WI38 (cell line): Measurements from ENCODE around the gene DOCK1.

Source experiments
- H3K4me3 ChIP-seq: 2 replicates; pipeline ENCODE4 v1.5.1; 2011; ENCODE audit warnings: low read depth, mild to moderate bottlenecking, control low read depth, low read length
- TF ChIP-seq, protein P1 (sequence below): IDR thresholded peaks from 2 replicates; pipeline ENCODE4 v1.5.1; 2012; ENCODE audit warnings: low read depth, mild to moderate bottlenecking, control low read depth, low read length

DOCK1 gene

GRCh38 chr10:126955934-126956711, 50.9 kb downstream of the DOCK1 start:
- TF ChIP-seq, protein P1, sequence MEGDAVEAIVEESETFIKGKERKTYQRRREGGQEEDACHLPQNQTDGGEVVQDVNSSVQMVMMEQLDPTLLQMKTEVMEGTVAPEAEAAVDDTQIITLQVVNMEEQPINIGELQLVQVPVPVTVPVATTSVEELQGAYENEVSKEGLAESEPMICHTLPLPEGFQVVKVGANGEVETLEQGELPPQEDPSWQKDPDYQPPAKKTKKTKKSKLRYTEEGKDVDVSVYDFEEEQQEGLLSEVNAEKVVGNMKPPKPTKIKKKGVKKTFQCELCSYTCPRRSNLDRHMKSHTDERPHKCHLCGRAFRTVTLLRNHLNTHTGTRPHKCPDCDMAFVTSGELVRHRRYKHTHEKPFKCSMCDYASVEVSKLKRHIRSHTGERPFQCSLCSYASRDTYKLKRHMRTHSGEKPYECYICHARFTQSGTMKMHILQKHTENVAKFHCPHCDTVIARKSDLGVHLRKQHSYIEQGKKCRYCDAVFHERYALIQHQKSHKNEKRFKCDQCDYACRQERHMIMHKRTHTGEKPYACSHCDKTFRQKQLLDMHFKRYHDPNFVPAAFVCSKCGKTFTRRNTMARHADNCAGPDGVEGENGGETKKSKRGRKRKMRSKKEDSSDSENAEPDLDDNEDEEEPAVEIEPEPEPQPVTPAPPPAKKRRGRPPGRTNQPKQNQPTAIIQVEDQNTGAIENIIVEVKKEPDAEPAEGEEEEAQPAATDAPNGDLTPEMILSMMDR, result no peak
- H3K4me3 ChIP-seq, result no peak overlapping the region

DNA sequence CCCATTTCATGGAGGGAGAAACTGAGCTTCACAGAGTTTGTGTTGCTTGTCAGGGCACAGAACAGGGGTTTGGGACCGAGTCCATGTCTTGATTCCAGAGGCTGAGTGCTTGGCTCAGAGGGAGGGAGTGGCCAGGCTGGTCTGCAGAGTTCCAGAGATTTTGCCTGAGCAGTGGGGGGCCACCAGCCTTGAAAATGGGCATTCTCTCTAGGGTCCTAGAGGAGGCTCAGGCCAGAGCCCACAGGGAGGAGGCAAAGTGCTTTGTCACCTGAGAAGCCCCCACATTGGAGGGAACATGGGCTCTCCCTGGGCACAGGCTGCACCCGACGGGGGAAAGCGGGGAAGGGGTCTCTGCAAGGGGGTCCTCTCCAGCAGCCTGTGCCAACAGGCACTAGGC, 51.5 kb downstream of the DOCK1 start:
- no peak overlapping the region for H3K4me3 ChIP-seq
- TF ChIP-seq, protein P1, result no peak

GRCh38 chr10:126957111-126957510, 51.9 kb downstream of the DOCK1 start:
- TF ChIP-seq, protein P1, result no peak
- H3K4me3 ChIP-seq, result no peak overlapping the region

GRCh38 chr10:126959431-126959830, 54.2 kb downstream of the DOCK1 start:
- TF ChIP-seq, protein P1, result no peak

DNA sequence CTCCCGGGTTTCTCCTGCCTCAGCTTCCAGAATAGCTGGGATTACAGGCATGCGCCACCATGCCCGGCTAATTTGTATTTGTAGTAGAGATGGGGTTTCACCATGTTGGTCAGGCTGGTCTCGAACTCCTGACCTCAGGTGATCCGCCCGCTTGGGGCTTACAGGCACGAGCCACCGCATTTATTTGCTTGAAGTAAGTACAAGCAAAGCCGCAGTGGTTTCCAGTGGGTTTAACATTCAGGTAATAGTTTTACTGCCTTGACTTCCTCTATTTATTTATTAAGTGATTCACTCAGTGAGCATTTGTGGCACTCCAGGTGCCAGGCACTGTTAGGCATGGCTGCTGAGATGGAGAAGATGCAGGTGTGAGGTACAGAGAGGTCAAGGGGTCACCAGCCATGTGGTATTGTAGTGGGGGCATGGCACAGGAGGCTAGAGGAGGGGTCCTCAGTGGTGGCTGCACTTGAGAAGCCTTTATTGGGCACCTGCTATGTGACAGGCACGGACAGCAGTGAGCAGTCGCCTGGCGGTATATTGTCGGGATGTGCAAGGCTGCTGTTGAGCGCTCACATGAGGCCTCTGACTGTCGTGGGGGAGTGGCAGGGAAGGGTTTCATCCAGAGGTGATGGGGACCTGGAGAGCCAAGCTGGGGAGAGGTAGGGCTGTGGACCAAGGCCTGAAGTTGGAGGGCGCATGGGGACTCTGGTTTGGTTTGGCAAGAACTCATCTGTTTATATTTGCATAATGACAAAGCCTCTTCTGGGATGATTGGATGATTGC, 54.9 kb downstream of the DOCK1 start:
- TF ChIP-seq, protein P1, result no peak
- no peak overlapping the region for H3K4me3 ChIP-seq

More at GRCh38 chr10:126959431-126959830, 54.2 kb downstream of the DOCK1 start:
- no peak overlapping the region for H3K4me3 ChIP-seq

DNA sequence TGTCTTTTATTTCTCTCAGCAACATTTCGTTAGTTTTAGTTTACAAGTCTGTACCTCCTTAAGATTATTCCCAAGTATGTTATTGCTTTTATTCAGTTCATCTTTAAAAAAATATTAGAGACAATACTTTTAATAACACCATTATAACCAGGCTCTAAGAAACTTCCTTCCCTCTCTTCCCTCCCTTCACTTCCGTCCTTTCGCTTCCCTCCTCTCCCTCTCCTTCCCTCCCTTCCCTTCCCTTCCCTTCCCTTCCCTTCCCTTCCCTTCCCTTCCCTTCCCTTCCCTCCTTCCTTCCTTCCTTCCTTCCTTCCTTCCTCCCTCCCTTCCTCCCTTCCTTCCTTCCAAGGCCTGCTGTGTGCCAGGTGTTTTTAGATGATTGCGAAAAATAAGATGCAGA, 58.1 kb downstream of the DOCK1 start:
- no peak overlapping the region for H3K4me3 ChIP-seq
- TF ChIP-seq, protein P1, result no peak

DNA sequence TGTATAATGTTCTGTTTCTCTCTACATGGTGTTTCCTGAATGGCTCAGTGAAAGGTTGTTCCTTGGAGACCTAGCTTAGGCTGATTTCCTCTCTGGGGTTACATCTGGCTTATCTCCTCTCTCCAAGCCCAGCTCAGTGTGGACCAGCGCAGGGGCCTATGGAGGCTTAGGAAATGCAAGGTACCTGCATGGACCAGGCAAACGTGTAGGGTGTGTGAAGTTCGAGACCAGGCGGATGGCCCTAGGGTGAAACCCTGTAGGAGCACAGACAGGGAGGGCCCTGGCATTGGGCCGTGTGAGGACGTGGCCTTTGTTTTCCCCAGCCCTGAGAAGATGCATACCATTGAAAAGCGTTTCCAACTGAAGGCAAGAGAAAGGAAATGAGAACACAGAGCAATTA, 59.0 kb downstream of the DOCK1 start:
- no peak overlapping the region for H3K4me3 ChIP-seq
- TF ChIP-seq, protein P1, result no peak
